HepG2 (cell line): ENCODE data around the gene SPNS2. TPM values are rescaled to one million over a fixed set of nuclear protein-coding genes. Genes with fewer than 3 reads are reported as not detected.

Experiments used
- ATAC-seq: fragments of 200-7000 bp; cut with Tn5 transposase; 3 replicates; pipeline ENCODE4 v1.9.1; 2020; ENCODE audit warnings: mild to moderate bottlenecking, moderate library complexity
- BruUV-seq: library from RNA; stranded (reverse); fragments of 400-500 nt; replicated peaks from 2 replicates; lab custom pipeline; 2021; lab: Mats Ljungman, UMichigan
- CTCF ChIA-PET: fragments of 300-600 bp; formaldehyde crosslinking; extraction: SDS; loops from one replicate; lab custom pipeline; 2021; ENCODE audit warnings: low total read pairs, inconsistent platforms, low intra/inter-chr PET ratio; lab: Yijun Ruan, JAX
- POLR2A ChIA-PET: fragments of 350-600 bp; sonication (Branson Sonifier 250); formaldehyde crosslinking; loops from one replicate; lab custom pipeline; 2020; ENCODE audit warnings: antibody characterized with exemption, inconsistent platforms; lab: Yijun Ruan, JAX
- DNase-seq: peaks from one replicate; pipeline ENCODE4 v3.0.0-alpha.2; 2015; ENCODE audit warnings: low spot score
- FAIRE-seq: peaks from 3 replicates; lab custom pipeline; 2011; peaks lifted over from hg19 to GRCh38; lab: Jason Lieb, UNC
- H2AFZ ChIP-seq: one replicate; pipeline ENCODE4 v1.6.1; 2011; ENCODE audit warnings: low read length, inconsistent platforms
- H3K27ac ChIP-seq: fragments of 300-600 bp; 3 replicates; pipeline ENCODE4 v1.8.0; 2011; ENCODE audit warnings: mixed run types, mild to moderate bottlenecking, mixed read lengths, low read length, inconsistent platforms; ENCODE audit not compliant: insufficient read depth; ENCODE audit errors: extremely low read length
- H3K27me3 ChIP-seq, 2 experiments: fragments of 200-600 bp in 1 of 2; 2 replicates in 1 of 2; 3 replicates in 1 of 2; pipeline versions ENCODE4 v1.6.0 to v1.8.0; 2011; ENCODE audit warnings: low read length in 2 of 2, mild to moderate bottlenecking in 2 of 2, moderate library complexity in 2 of 2, inconsistent platforms in 1 of 2; ENCODE audit not compliant: insufficient read depth in 2 of 2, control insufficient read depth in 1 of 2
- H3K36me3 ChIP-seq, 2 experiments: fragments of 200-600 bp in 1 of 2; replicated peaks in 1 of 2; 2 replicates in 1 of 2; 3 replicates in 1 of 2; pipeline versions ENCODE4 v1.5.1 to v1.8.0; 2011; ENCODE audit warnings: low read length in 2 of 2, inconsistent platforms in 1 of 2; ENCODE audit not compliant: insufficient read depth in 2 of 2, control insufficient read depth in 1 of 2
- H3K4me1 ChIP-seq: 2 replicates; pipeline ENCODE4 v1.5.1; 2012; ENCODE audit warnings: low read length, inconsistent platforms; ENCODE audit not compliant: insufficient read depth
- H3K4me2 ChIP-seq: 2 replicates; pipeline ENCODE4 v1.6.0; 2011; ENCODE audit warnings: low read depth, low read length, inconsistent platforms
- H3K4me3 ChIP-seq, 3 experiments: fragments of 200-600 bp in 1 of 3; sonication (generic), shearing (Covaris generic) in 1 of 3; replicated peaks in 1 of 3; 2 replicates each; pipeline ENCODE4 v1.5.1; 2011 to 2016; ENCODE audit warnings: low read length in 3 of 3, inconsistent platforms in 2 of 3, low read depth in 2 of 3, mild to moderate bottlenecking in 2 of 3, control low read depth in 1 of 3, mixed read lengths in 1 of 3; ENCODE audit not compliant: insufficient read depth in 1 of 3
- H3K79me2 ChIP-seq: one replicate; pipeline ENCODE4 v1.6.1; 2011; ENCODE audit warnings: low read length, inconsistent platforms; ENCODE audit not compliant: insufficient read depth
- H3K9ac ChIP-seq: 2 replicates; pipeline ENCODE4 v1.6.0; 2011; ENCODE audit warnings: mild to moderate bottlenecking, low read depth, low read length, inconsistent platforms; ENCODE audit not compliant: insufficient read depth
- H3K9me3 ChIP-seq: 2 replicates; pipeline ENCODE4 v1.5.1; 2012; ENCODE audit warnings: mild to moderate bottlenecking, low read length
- H4K20me1 ChIP-seq: 2 replicates; pipeline ENCODE4 v1.6.0; 2011; ENCODE audit warnings: inconsistent platforms, mild to moderate bottlenecking, low read length, moderate library complexity; ENCODE audit not compliant: insufficient read depth
- CEBPZ ChIP-seq: IDR thresholded peaks from 2 replicates; pipeline ENCODE4 v1.6.1; 2012; ENCODE audit warnings: low read length, improper control_type of control experiment
- FOXP4 ChIP-seq: sonication (generic); formaldehyde crosslinking; IDR thresholded peaks from 2 replicates; pipeline ENCODE4 v1.4.0; 2020; ENCODE audit warnings: missing genetic modification reagents
- HOXD1 ChIP-seq: sonication (generic); formaldehyde crosslinking; IDR thresholded peaks from 2 replicates; pipeline ENCODE4 v1.5.0; 2020; ENCODE audit warnings: missing genetic modification reagents
- NBN ChIP-seq: fragments of 450-650 bp; conservative IDR thresholded peaks from 2 replicates; pipeline ENCODE4 v1.6.1; 2017
- WGBS: methylation state at CpG from one replicate; pipeline ENCODE4 v1.1.6; 2017; ENCODE audit warnings: low lambda C conversion rate; 5-methylcytosine and 5-hydroxymethylcytosine counted together
- in situ Hi-C: cut with HindIII; loops from 2 replicates; pipeline ENCODE4 v1.10.0; 2017; ENCODE audit warnings: low pct_unique_long_range_greater_than_20kb; ENCODE audit not compliant: extremely low pct_ligation_motif_present
- intact Hi-C: fragments of 100-400 bp; cut with micrococcal nuclease; formaldehyde crosslinking; loops from one replicate; pipeline ENCODE4 v1.10.0; 2022; ENCODE audit not compliant: unreplicated experiment
- polyA plus RNA-seq, 8 experiments: library from polyadenylated mRNA; depleted of rRNA in 3 of 8; stranded (reverse) in 7 of 8; unstranded in 1 of 8; fragments of >200 nt; fragmentation: Illumina TruSeq in 4 of 8; extraction: Trizol in 4 of 8; gene quantifications; 2 replicates each; pipeline versions ENCODE4 v1.2.1 to v1.2.3, GENCODE V29; 2011 to 2016; ENCODE audit warnings: low read depth in 4 of 8, missing spikeins in 1 of 8, mixed read lengths in 1 of 8; ENCODE audit not compliant: insufficient read depth in 1 of 8
- total RNA-seq, 5 experiments: library from RNA; depleted of rRNA; stranded (reverse); fragments of >200 nt; fragmentation: Illumina TruSeq; extraction: Trizol; gene quantifications; 2 replicates each; pipeline ENCODE4 v1.2.3, GENCODE V29; 2016; ENCODE audit warnings: low read depth in 1 of 5

The SPNS2 gene
- total and polyA plus RNA-seq, 2 of the 13 experiments (the other 11 are each of a cell fraction or from before 2014, with no cell fraction given) = 0.01 TPM; not detected in 1

GRCh38 chr17:4467287-4467686, 31.4 kb upstream of the SPNS2 start:
- intact Hi-C loops (no loop called here), in situ Hi-C loops (no loop called here)
- ATAC-seq (no peak), DNase-seq (no peak), FAIRE-seq (no peak)
- Histone ChIP-seq H3K36me3 (no peaks in the 10 kb centered on the region), H3K4me3 (no peak overlapping the region), H3K79me2 (no peaks in the 10 kb centered on the region), H2AFZ (no peak overlapping the region), H3K9me3 (no peaks in the 10 kb centered on the region), H3K27me3 (no peaks in the 10 kb centered on the region), H4K20me1 (no peaks in the 10 kb centered on the region), H3K4me2 (no peak overlapping the region), H3K27ac (no peak overlapping the region), H3K9ac (no peak overlapping the region), H3K4me1 (no peaks in the 10 kb centered on the region)
- WGBS = 29% methylated on average over 7 of the region's 7 CpGs
- TF ChIP-seq FOXP4 (CRISPR knock-in tag) (no peak), CEBPZ (no peak), HOXD1 (CRISPR knock-in tag) (no peak), NBN (no peak)
- BruUV-seq = no TSS peak
- ChIA-PET CTCF (no interaction called here), POLR2A (no interaction called here)
